ENCODE results near the gene LCLAT1.
"Not testable (repeated sequence)": the region's sequence is repeated elsewhere in the genome, so short reads cannot be mapped to it uniquely, and the experiment has no call there.

LCLAT1 gene

DNA sequence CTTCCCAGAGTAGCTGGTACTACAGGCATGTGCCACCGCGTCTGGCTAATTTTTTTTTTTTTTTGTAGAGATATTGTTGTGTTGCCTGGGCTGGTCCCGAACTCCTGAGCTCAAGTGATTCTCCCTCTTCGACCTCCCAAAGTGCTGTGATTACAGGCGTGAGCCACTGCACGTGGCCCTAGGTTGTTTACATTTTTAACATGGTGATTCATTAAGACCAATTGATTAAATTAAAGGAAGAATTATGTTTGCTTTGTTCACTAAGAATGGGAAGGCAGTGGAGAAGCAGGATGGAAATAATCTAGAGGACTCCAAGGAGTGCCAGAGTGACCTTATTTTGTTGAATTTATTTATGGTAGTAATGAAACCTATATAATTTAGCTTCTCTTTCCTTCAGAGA is 7.5 kb downstream of the LCLAT1 start:
- no peak for DNase-seq (ENCODE audit: low read depth in 2 of 2)

DNA sequence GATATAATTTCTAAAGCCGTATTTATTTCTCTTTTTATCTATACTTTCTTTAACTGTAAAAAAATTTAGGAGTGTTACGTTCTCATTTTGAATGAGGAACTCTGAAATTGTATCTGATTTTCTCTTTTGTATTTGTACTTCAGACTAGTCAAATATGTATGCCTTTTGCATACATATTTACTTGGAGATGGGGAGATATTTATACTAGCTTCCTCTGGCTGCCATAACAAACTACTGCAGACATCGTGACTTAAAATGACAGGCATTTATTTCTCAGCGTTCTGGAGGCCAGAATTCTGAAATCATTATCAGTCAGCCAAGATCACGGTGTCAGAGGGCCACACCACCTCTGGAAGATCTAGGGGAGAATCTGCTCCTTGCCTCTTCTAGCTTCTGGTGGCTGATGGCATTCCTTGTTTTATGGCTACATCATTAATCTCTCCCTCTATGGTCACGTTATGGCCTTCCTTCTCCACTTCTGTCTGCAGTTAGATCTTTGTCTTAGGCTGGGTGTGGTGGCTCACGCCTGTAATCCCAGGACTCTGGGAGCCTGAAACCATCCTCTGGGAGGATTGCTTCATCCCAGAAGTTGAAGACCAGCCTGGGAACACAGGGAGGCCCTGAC is 8.2 kb downstream of the LCLAT1 start:
- no peak for DNase-seq (ENCODE audit: low read depth in 2 of 2)

DNA sequence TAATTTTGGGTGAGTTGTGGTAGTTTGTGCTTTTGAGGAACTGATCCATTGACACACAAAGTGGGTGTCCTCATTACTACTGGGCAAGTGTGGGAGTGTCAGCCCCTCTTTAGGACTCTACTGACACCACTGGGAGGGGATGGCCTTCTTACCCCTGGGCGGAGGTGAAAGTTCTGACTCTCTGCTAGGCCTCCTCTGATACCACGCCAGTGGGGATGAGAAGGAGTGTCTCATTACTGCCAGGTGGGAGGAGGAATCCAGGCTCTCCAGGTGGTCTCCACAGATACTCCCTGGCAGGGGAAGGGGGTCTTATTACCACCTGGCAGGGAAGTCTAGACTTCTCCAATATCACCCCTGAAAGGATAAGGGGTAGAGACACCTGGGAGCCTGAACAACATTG is 9.1 kb downstream of the LCLAT1 start:
- no peak for DNase-seq (ENCODE audit: low read depth in 2 of 2)

DNA sequence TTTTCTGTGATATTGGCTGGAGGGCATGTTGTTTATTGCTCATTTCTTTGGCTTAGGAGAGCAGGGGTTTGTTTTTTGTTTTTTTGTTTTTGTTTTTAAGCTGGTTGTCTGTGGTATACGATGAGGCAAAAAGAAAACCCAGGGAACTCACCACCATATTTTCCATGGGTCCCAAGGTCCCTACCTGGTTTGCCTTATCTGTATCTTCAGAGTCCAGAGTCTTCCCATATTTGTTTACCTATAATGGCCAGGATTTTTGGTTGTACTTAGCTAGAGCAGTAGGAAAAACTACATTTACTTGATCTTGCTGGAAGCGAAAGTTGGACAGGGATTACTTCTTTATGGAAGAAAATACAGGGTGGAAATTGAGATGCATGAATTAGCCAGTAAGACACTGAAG is 9.5 kb downstream of the LCLAT1 start:
- DNase-seq (ENCODE audit: low read depth in 2 of 2), result no peak

DNA sequence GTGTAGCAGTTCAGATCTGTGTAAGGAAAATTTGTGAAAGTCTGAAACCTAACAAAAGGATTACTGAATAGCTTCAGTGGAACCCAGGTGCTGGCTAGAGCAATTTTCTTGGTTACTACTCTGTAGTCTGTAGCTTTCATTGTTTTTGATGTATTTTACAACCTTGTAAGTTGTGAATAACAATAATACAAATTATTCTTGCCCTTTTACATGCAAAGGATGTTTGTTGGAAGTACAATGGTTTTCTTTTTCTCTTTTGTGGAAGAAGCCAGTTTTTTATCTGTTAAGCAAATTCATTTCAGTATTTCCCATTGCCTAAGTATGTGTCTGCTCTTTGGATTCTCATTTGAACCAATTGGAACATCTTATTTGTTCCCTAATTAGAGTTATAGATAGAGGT is 10.2 kb downstream of the LCLAT1 start:
- DNase-seq (ENCODE audit: low read depth in 2 of 2), result no peak

DNA sequence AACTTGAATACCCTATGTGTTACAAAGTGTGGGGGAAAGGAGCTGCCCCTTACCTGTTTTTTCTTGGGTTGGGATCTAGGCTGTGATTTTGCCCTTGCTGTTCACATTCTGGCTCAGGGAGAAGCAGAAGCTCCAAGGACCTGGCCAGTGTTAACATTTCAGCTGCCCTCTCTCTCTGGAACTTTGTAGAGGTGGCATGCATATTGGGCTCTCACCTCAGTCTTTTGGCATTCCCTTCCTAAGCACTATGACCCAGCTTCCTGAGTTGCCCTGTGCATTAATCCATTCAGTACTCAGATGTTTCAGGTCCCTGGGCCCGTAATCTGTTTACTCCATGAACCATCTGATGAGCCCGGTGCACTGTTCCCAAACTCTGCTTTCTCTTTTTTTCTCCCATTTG is 12.1 kb downstream of the LCLAT1 start:
- DNase-seq (ENCODE audit: low read depth in 2 of 2), result no peak

DNA sequence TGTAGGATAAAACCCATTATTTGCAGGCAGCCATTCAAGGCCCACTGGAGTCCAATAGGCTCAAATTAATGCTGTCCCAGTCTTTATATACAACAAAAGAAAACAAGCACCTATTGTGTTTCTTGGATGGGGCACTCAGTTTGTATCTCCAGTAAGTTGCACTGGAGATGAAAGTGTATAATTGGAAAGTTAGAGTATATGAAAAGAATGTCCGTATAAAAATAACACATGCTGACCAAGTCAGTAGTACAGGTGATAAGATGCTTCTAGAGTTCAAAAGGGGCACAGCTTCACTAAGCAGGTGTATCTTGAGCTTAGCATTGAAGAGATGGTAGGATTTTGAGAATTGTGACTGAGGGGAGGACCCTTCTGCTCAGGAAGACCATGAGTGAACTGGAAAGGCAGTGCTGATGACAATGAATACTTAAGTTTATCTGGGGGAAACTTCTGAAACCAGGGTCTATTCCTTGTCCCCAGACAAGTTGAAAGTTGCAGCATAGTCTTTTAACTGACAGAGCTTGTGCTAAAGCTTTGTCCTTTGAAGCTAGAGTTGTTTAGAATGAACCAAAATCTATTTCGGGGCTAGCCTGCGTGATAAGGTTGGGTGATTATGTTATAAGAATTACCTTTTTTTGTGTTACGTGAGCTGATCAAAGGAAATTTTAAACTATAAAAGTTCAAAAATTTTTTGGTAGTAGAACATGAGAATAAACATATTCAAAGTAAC is 15.2 kb downstream of the LCLAT1 start:
- DNase-seq (ENCODE audit: low read depth in 2 of 2), result no peak

DNA sequence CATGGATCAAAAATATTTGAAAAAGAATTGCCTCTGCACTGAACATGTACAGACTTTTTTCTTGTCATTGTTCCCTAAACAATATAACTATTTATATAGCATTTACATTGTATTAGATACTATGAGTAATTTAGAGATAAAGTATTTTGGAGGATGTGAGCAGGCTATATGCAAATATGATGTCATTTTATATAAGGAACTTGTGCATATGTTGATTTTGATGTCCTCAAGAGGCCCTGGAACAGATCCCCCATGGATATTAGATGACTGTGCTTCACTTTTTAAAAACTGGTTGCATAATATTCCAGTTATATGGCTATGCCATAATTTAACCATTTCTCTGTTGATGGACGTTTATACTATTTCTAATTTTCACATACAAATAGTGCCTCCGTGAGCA is 16.5 kb downstream of the LCLAT1 start:
- DNase-seq (ENCODE audit: low read depth in 2 of 2), result no peak

DNA sequence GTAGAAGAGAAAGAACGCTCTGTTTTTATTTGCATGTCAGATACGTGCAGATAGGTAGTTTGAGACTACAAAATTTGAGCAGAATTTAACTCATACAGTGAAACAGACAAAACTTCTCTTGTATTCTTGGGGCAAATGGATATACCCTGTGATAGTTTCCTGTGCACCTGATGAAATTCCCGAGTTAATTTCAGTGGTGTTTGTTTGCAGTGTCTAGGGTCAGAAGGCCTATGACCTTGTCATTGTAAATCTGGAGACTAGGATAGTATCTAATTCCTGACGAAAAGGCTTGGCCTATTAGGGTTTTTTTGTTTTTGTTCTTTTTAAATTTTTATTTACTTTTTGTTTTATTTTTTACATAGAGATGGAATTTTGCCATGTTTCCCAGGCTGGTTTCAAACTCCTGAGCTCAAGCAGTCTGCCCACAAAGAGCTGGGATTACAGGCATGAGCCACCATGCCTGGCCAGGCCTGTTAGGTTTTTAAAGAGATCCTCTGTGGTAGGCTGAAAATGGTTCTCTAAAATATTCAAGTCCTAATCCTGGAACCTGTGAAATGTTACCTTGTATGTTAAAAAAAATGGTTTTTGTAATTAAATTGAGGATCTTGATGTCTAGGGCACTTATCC is 17.6 kb downstream of the LCLAT1 start:
- no peak for DNase-seq (ENCODE audit: low read depth in 2 of 2)

DNA sequence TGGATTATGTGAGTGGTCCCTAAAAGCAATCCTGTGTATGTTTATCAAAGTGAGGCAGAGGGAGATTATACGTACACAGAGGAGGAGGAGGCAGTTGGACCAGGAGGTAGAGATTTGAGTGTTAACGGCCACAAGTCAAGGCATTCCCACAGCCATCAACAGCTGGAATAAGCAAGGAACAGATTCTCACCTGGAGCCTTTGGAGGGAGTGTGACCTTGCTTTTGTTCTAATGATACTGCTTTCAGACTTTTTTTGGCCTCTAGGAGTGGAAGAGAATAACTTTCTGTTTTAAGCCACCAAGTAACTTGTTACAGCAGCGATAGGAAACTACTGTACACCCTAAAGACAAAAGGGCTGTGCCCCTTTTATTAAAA is 18.1 kb downstream of the LCLAT1 start:
- DNase-seq (ENCODE audit: low read depth in 2 of 2), result no peak

DNA sequence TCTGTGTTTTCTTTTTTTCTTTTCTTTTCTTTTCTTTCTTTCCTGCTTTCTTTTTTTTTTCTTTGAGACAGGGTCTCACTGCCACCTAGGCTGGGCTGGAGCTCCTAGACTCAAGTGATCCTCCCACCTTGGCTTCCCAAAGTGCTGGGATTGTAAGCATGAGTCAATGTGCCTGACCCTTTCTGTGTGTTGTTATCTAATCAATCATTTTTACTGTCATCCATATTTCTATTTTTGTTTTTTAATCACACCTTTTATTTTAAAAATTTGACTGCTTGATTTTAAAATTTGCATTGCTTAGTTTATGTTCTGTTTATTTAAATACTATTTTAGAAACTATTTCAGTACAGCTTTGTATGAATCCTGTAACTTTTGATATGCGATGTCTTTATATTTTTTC is 19.2 kb downstream of the LCLAT1 start:
- DNase-seq (ENCODE audit: low read depth in 2 of 2), result no peak

DNA sequence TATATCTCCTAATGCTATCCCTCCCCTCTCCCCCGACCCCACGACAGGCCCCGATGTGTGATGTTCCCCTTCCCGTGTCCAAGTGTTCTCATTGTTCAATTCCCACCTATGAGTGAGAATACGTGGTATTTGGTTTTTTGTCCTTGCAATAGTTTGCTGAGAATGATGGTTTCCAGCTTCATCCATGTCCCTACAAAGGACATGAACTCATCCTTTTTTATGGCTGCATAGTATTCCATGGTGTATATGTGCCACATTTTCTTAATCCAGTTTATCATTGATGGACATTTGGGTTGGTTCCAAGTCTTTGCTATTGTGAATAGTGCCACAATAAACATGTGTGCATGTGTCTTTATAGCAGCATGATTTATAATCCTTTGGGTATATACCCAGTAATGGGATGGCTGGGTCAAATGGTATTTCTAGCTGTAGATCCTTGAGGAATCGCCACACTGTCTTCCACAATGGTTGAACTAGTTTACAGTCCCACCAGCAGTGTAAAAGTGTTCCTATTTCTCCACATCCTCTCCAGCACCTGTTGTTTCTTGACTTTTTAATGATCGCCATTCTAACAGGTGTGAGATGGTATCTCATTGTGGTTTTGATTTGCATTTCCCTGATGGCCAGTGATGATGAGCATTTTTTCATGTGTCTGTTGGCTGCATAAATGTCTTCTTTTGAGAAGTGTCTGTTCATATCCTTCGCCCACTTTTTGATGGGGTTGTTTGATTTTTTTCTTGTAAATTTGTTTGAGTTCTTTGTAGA is 20.2 kb downstream of the LCLAT1 start:
- not testable (repeated sequence) for DNase-seq (ENCODE audit: low read depth in 2 of 2)

DNA sequence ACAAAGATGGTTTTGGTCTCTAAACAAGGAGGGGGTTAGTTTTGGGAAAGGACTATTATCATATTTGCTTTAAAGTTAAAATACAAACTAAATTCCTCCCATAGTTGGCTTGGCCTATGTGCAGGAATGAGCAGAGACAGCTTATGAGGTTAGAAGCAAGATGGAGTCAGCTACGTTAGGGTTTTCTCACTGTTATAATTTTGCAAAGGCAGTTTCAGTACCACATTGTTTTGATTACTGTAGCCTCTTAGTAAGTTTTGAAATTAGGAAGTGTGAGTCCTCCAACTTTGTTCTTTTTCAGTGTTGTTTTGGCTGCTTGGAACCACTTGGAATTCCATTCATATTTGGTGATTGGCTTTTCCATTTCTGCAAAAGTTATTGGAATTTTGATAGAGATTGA is 23.4 kb downstream of the LCLAT1 start:
- DNase-seq (ENCODE audit: low read depth in 2 of 2), result no peak

DNA sequence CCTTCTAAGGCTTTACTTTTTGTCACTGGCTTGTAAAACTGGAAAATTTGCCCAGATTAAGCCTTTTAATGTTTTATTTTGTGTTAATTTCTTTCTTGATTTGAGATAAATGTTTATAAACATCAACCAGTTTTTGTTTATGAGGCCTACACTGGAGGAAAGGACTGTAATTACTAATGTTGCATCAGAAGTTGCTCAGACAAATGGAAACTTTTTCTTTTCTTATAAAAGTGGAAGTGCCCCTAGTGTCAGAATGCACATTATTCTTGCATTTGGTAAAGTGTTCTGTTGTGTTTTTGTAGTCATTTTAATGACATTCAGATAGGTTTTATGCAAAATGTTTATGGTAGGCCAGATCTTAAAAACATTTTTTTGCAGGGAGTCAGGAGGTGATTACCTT is 25.3 kb downstream of the LCLAT1 start:
- DNase-seq (ENCODE audit: low read depth in 2 of 2), result no peak

DNA sequence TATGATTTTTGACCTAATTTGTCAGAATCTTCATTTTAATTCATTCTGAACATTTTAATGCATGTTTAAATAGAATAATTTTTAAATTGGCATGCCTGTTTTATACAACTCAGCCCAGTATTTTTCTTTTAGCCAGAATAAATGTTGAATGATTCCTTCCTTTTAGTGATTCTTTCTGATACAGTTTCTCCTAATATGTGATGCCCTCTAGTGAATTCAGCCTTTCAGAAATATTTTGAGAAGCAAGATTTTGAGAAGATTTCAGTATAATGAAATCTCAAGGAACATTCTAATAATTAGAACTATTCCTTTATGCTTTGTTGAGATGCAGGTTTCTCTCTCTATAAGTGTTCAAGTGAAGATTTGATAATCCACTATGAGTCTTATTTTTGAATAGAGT is 28.5 kb downstream of the LCLAT1 start:
- no peak for DNase-seq (ENCODE audit: low read depth in 2 of 2)

DNA sequence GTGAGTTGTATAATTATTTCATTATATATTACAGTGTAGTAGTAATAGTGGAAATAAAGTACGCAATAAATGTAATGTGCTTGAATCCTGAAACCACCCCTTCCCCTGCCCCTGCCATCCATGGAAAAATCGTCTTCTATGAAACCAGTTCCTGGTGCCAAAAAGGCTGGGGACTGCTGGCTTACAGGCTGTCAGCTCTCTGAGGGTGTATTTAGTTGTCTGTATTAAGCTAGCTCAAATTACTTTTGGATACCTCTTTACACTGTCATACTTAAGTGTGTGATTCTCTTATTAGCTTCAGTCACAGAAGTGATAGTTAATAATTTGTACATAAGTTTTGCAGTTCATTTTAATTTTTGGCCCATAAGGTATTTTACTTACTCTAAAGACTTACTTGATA is 29.6 kb downstream of the LCLAT1 start:
- no peak for DNase-seq (ENCODE audit: low read depth in 2 of 2)

DNA sequence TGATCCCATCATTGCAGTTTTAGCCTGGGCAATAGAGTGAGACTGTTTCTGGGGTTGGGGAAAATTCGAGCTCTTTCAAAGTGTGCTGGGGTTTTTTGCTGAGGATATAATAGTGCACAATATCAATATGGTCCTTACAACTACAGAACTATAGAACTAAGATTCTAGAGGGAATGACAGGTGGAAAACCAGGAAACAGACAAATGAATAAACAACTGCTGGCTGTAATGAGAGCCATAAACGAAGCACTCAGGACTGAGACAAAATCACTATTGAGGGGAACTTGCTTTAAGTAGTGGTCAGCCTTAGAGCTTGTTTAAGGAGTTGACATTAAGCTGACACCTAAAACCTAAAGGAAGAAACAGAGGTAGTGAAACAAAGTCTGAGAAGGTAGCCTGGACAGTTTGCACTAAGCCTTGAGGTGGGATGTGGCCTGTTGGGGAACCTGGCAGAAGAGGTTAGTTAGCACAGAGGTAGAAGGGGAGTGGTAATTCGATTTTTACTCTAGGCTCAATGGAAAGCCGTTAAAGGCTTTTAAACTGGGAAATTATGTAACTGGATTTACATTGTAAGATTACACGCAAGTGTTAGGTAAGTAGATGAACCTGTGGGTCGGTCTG is 33.8 kb downstream of the LCLAT1 start:
- DNase-seq (ENCODE audit: low read depth in 2 of 2), result no peak

DNA sequence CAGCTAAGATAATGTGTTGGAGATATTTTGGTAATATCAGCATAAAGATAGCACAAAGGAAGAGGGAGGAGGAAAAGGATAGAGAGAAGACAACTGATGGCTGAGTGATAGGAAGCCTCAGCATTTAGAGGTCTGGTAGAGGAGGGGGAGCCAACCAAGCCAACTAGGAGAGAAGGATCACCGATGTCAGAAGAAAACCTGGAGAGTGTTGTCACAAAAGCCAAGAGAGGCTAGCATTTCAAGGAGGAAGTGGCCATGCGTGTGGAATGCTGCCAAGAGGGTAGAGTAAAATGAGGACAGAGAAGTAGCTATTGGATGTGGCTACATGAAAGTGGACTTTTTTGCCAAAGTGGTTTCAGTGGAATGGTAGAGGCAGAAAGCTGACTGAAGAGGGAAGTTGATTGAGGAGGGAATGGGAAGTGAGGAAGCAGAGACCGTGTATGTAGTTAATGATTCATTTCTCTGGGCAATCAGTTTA is 34.3 kb downstream of the LCLAT1 start:
- no peak for DNase-seq (ENCODE audit: low read depth in 2 of 2)

DNA sequence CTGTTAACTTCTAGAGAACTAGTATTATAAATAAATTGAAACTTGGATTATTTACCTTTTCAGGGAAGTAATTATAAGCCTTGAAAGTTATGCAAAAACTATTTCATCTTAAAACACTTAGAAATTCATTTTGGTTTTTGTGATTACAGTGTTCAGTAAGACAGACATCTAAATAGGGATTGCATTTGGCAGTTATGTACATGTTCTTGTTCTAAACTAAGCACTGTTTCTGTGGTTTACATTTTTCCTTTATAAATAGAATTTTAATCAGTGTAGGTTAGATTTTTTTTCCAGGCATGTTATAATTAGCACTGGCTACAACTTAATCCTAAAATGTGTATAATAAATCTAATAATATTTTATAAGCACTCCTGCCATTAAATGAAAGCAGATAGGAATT is 35.0 kb downstream of the LCLAT1 start:
- DNase-seq (ENCODE audit: low read depth in 2 of 2), result no peak

DNA sequence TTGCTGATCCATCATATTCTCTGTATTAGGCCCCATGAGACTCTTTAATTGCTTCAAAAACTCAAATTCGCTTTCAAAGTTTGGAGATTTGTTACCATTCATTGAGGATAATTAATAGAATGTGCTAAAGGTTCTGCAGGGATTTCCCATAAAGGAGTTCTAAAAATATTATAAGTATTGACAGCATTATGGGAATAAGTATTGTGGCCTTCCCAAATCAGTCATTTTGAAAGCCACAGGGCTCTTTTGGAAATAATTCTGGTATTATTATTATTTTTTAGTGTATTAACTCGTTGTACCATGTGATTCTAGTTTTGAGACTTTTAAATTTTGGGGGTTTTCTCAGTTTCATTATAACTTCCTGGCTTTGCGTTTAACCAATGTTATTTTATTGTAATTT is 37.1 kb downstream of the LCLAT1 start:
- DNase-seq (ENCODE audit: low read depth in 2 of 2), result no peak

DNA sequence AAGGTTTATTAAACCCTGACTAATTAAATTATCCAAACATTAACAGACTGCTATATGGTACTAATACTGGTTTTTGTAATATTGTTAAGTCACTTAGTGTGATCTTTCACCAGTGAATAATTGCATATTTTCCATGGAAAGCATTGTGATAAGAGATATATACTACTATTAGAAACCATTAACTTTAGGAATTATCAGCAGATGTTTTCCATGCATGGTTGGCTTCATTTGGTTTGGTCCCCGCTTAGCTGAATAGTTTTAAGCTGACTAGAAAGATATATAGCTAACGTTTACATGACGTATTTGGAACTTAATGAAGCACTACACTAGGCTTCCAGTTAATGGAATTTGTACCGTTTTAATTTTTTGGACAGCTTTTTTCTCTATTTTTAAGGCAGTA is 37.9 kb downstream of the LCLAT1 start:
- DNase-seq (ENCODE audit: low read depth in 2 of 2), result no peak

DNA sequence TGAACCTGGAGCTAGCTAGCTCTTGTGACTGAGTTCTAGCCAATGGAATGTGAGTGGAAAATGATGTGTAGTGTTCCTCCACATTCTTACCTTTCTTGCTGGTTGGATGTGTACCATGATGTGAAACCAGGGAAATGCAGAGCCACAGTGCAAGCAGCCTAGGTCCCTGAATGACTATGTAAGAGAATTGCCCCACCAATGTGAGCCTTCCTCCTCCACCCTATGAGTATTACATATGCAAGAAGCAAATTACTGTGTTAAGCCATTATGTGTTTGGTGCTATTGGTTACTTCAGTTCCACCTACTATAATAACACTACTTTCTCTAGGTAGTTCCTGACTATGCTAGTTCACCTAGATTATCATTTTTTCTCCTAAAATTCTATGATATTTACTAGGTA is 39.6 kb downstream of the LCLAT1 start:
- no peak for DNase-seq (ENCODE audit: low read depth in 2 of 2)
